Keratinocyte (primary cell): ENCODE results near the gene KIF16B. TPM values are rescaled to one million over a fixed set of nuclear protein-coding genes. Genes with fewer than 3 reads are reported as not detected.

Experiments used
- DNase-seq: peaks from one replicate; pipeline ENCODE4 v3.0.0-alpha.2; 2011; ENCODE audit warnings: low read depth, missing footprints, low spot score
- FAIRE-seq: peaks from 2 replicates; lab custom pipeline; 2011; peaks lifted over from hg19 to GRCh38; lab: Jason Lieb, UNC
- H2AFZ ChIP-seq: 2 replicates; pipeline ENCODE4 v1.6.0; 2012; ENCODE audit warnings: low read length, control low read depth, inconsistent platforms; ENCODE audit not compliant: control insufficient read depth
- H3K27ac ChIP-seq: 2 replicates; pipeline ENCODE4 v1.5.1; 2011; ENCODE audit warnings: low read length; ENCODE audit not compliant: control insufficient read depth, insufficient read depth
- H3K27me3 ChIP-seq: 3 replicates; pipeline ENCODE4 v1.6.0; 2011; ENCODE audit warnings: low read length; ENCODE audit not compliant: control insufficient read depth, insufficient read depth; ENCODE audit errors: extremely low read depth
- H3K36me3 ChIP-seq, 2 experiments: 2 replicates in 1 of 2; 3 replicates in 1 of 2; pipeline ENCODE4 v1.5.1; 2011; ENCODE audit warnings: low read length in 2 of 2, mild to moderate bottlenecking in 1 of 2; ENCODE audit not compliant: control insufficient read depth in 2 of 2, insufficient read depth in 2 of 2; ENCODE audit errors: extremely low read depth in 1 of 2
- H3K4me1 ChIP-seq: 3 replicates; pipeline ENCODE4 v1.5.1; 2011; ENCODE audit warnings: low read length; ENCODE audit not compliant: control insufficient read depth, insufficient read depth; ENCODE audit errors: extremely low read depth
- H3K4me2 ChIP-seq: 3 replicates; pipeline ENCODE4 v1.6.0; 2011; ENCODE audit warnings: low read depth, low read length; ENCODE audit not compliant: control insufficient read depth, insufficient read depth; ENCODE audit errors: extremely low read depth
- H3K4me3 ChIP-seq, 3 experiments: fragments of 200-600 bp in 1 of 3; sonication (generic) in 1 of 3; 2 replicates in 2 of 3; 3 replicates in 1 of 3; pipeline ENCODE4 v1.5.1; 2011 to 2016; ENCODE audit warnings: low read length in 3 of 3, mild to moderate bottlenecking in 3 of 3, control low read depth in 2 of 3, inconsistent platforms in 1 of 3, low read depth in 1 of 3, mixed read lengths in 1 of 3, mixed run types in 1 of 3, moderate library complexity in 1 of 3; ENCODE audit not compliant: control insufficient read depth in 2 of 3, insufficient read depth in 2 of 3; ENCODE audit errors: extremely low read depth in 1 of 3
- H3K79me2 ChIP-seq: 2 replicates; pipeline ENCODE4 v1.6.0; 2012; ENCODE audit warnings: low read length; ENCODE audit not compliant: control insufficient read depth, insufficient read depth
- H3K9ac ChIP-seq: 3 replicates; pipeline ENCODE4 v1.6.0; 2011; ENCODE audit warnings: low read length; ENCODE audit not compliant: control insufficient read depth, insufficient read depth; ENCODE audit errors: extremely low read depth
- H3K9me1 ChIP-seq: 3 replicates; pipeline ENCODE4 v1.6.0; 2011; ENCODE audit warnings: low read length; ENCODE audit not compliant: control insufficient read depth, insufficient read depth; ENCODE audit errors: extremely low read depth
- H3K9me3 ChIP-seq: 2 replicates; pipeline ENCODE4 v1.5.1; 2012; ENCODE audit warnings: low read depth, low read length; ENCODE audit not compliant: control insufficient read depth
- H4K20me1 ChIP-seq: 3 replicates; pipeline ENCODE4 v1.6.0; 2011; ENCODE audit warnings: low read length; ENCODE audit not compliant: control insufficient read depth, insufficient read depth; ENCODE audit errors: extremely low read depth
- CTCF ChIP-seq, 3 experiments: IDR thresholded peaks in 1 of 3; conservative IDR thresholded peaks in 1 of 3; optimal IDR thresholded peaks in 1 of 3; 2 replicates in 2 of 3; 3 replicates in 1 of 3; pipeline versions ENCODE3 to v1.5.1; 2011; ENCODE audit warnings: low read length in 3 of 3, mild to moderate bottlenecking in 3 of 3, moderate library complexity in 2 of 3, control low read depth in 1 of 3, inconsistent platforms in 1 of 3; ENCODE audit not compliant: insufficient read depth in 2 of 3; ENCODE audit errors: extremely low read depth in 1 of 3
- EZH2 ChIP-seq: IDR thresholded peaks from one replicate; pipeline ENCODE4 v1.6.1; 2012; ENCODE audit warnings: inconsistent platforms, mild to moderate bottlenecking, low read length, moderate library complexity
- dilution Hi-C: fragments of 300-500 bp; cut with MboI; formaldehyde crosslinking; loops from one replicate; pipeline ENCODE4 v1.7.0; 2020; ENCODE audit warnings: low sequenced_read_pairs; ENCODE audit not compliant: extremely low pct_ligation_motif_present
- polyA plus RNA-seq, 5 experiments: library from polyadenylated mRNA; depleted of rRNA in 3 of 5; stranded (reverse) in 3 of 5; stranded (forward) in 1 of 5; unstranded in 1 of 5; fragments of >200 nt; gene quantifications; 1 replicate in 1 of 5; 2 replicates in 3 of 5; 3 replicates in 1 of 5; pipeline versions ENCODE4 v1.2.1 to v1.2.3, GENCODE V29; 2011 to 2012; ENCODE audit warnings: missing spikeins in 2 of 5, low read depth in 1 of 5, low replicate concordance in 1 of 5

The KIF16B gene
- polyA plus RNA-seq, 1 donor (not counting 4 experiments of a cell fraction or from before 2014, with no cell fraction given) = 16.1 TPM

GRCh38 chr20:16381444-16381843, 191.8 kb downstream of the KIF16B start:
- Histone ChIP-seq H2AFZ (no peak overlapping the region), H3K4me1 (no peaks in the 10 kb centered on the region), H3K36me3 (peaks cover 0 to 10% of the 10 kb centered on the region in 2 experiments), H4K20me1 (no peaks in the 10 kb centered on the region), H3K27ac (no peak overlapping the region), H3K9ac (no peak overlapping the region), H3K4me2 (no peak overlapping the region), H3K9me1 (no peaks in the 10 kb centered on the region), H3K4me3 (no peak overlapping the region), H3K27me3 (no peaks in the 10 kb centered on the region), H3K9me3 (no peaks in the 10 kb centered on the region), H3K79me2 (no peaks in the 10 kb centered on the region)
- DNase-seq (no peak), FAIRE-seq (no peak)
- dilution Hi-C loops = no loop called here
- TF ChIP-seq CTCF (optimal IDR thresholded peaks at IDR 0.05 in 1 of 3, IDR thresholded peaks at IDR 0.05 in 1 of 3, conservative IDR thresholded peaks at IDR 0.05 in 1 of 3; ENCODE audit: extremely low read depth in 1 of 3, insufficient read depth in 2 of 3, low read length in 3 of 3) = no peak
- no peak for TF ChIP-seq EZH2

GRCh38 chr20:16378712-16379370, 194.4 kb downstream of the KIF16B start:
- no peak for TF ChIP-seq EZH2
- peak in 1 of 3 experiments; percentile 10 for TF ChIP-seq CTCF (optimal IDR thresholded peaks at IDR 0.05 in 1 of 3, IDR thresholded peaks at IDR 0.05 in 1 of 3, conservative IDR thresholded peaks at IDR 0.05 in 1 of 3; ENCODE audit: extremely low read depth in 1 of 3, insufficient read depth in 2 of 3, low read length in 3 of 3)
- H3K36me3 ChIP-seq = peaks cover 0 to 12% of the 10 kb centered on the region in 2 experiments

More at GRCh38 chr20:16378712-16379370, 194.4 kb downstream of the KIF16B start:
- FAIRE-seq (no peak), DNase-seq (no peak)
- no peaks in the 10 kb centered on the region for H3K9me1 ChIP-seq
- no peak overlapping the region for H3K4me2 ChIP-seq
- H3K9me3 ChIP-seq = no peaks in the 10 kb centered on the region
- dilution Hi-C loops = no loop called here
- no peaks in the 10 kb centered on the region for H3K4me1 ChIP-seq
- H4K20me1 ChIP-seq = no peaks in the 10 kb centered on the region
- no peak overlapping the region for H2AFZ ChIP-seq
- H3K9ac ChIP-seq = no peak overlapping the region
- H3K27me3 ChIP-seq = no peaks in the 10 kb centered on the region
- no peak overlapping the region for H3K4me3 ChIP-seq
- no peak overlapping the region for H3K27ac ChIP-seq
- no peaks in the 10 kb centered on the region for H3K79me2 ChIP-seq
